ENCODE data around the gene PGBD2.
"Not testable (repeated sequence)": the region's sequence is repeated elsewhere in the genome, so short reads cannot be mapped to it uniquely, and the experiment has no call there.

Gene PGBD2

DNA sequence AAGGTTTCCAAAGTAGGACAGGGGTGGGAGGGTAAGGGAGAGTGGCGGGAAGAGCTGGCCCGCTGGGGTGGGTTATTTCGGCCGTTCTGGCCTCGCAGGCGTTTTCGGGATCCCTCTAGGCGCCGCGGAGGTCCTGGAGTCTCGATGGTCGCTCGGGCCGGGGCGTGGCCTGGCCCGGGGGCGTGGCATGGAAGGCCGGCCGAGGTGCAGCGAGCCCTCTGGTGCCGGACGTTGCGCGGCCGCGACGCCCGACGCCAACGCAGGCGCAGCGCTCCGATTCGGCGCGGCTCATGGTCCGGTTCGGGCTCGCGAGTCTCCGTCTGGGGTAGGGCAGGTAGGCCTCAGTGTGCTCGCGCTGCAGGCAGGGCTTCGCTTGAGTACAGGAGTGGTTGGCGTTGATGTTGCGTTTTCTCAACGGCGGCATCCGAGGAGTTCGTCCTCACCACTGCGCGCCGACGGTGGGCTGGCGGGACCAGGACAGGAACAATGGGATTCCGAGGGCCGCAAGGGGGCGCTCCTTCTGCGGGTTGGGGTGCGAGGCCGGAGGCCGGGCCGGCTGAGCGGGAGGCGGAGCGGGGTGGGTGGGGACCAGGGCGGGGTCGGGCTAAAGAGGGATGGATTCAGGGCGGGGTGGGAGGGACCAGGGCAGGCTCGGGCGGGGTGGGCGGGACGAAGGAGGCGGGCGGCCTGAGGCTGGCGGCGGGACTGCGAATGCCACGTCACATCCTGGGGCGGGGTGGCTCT is at the start of gene PGBD2:
Gene PGBD2 (plus strand): TSS at position 227 of the 744 bp plus-strand sequence. CDS start 7,628 bp downstream, outside the sequence.
- DNase-seq, result peak; percentile 96

DNA sequence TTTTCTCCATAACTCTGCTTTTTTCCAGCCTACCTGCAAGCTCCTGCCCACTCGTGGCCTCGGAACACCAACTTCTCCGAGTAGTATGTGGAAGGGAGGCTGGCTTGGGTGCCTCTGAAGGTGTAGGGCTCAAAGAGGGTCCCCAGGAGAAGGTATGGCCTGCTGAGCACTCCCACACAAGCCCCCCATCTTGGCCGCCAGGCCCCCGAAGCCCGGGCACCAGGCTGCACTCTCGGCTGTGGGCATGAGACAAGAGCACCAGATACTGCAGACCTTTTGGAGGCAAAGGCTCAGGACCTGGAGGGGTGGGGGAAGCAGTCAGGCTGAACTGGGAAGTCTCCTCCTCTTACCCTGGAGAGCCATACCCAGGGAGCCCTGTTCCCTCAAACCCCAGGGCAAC is 48.8 kb upstream of the PGBD2 start:
- DNase-seq, result no peak

- DNase-seq, result no peak
These were observed 48.3 kb upstream of the PGBD2 start for GRCh38 chr1:248857749-248858095.

GRCh38 chr1:248858096-248858890 is 47.7 kb upstream of the PGBD2 start:
- peak; percentile 33 for DNase-seq

- DNase-seq, result peak; percentile 97
These were observed 46.8 kb upstream of the PGBD2 start, which contains the start of gene ZNF692 for GRCh38 chr1:248858891-248859889. Gene ZNF692, minus strand, starts transcription at chr1:248859085. Its CDS starts 776 bp downstream, at chr1:248858309.

DNA sequence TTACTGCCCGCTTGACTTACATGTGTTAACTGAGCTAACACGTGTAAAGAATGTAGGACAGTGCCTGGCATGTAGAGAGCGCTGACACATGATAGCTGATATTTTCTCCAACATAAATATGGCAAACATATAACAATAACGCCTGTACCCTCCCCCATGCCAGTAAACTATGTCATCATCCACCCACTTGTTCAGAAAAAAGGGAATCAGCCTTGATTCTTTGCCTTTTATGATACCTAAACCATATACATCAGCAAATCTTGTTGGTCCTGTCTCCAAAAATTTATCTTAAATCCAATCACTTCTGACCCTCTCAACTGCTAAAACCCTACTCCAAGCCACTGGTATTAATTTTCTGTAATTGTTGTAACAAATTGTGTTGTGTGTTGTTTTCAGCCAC is 46.0 kb upstream of the PGBD2 start:
- DNase-seq, result no peak

GRCh38 chr1:248861616-248862015 is 44.4 kb upstream of the PGBD2 start:
- no peak for DNase-seq

DNA sequence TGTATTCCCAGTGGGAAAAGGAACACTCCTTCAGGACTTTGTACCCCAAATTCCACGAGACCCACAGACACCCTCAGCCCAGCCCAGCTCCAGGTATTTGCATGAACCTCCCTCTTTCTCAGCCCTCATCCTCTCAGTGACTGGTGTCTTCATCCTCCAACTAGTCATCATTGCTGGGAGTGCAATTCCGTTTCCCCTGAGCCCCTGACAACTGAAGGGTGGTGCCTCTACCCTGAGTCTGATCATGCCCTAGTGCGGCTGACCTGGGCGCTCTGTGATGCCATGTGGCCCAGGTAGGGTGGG is 43.4 kb upstream of the PGBD2 start:
- DNase-seq, result no peak

DNA sequence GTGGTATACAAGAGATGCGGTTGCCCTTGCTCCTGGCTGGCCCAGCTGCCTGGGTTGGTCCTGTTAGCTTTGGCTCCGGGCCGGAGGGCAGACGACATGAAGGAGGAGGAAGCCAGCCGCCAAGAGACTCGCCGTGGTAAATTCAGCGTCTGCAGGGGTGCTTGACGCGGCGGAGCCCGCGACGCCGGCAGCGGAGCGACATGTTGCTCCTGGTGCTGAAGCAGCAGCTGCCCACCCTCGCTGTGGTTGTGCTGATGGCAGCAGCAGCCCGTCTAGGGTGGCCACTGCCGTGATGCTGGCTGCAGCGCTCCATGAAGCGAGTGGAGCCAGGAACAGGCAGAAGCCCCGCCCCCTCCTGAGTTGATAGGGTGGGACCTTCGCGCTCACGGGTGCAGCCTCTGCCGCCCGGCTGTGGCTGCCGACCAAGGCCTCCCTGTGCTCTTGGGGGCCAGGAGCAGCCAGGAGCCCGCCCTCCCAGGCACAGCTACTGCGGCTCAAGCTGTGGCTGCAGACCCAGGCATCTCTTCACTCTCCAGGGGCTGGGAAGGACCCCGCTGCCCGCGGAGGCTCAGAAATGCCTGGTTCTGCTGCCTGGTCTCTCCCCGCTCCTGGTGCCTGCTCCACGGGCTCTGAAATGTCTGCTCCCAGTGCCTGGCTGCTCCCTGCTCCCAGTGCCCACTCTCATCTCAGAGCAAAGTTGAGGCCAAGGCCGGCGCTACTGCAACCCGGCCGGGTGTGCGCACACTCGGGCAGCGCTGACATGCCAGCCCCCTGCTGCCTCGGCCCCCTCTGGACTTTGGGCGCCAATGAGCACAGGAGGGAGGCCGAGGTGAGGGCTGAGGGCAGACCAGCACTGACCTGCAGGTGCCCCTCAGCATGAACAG is 42.8 kb upstream of the PGBD2 start:
- DNase-seq, result peak; percentile 82

GRCh38 chr1:248871837-248872401 is 34.1 kb upstream of the PGBD2 start:
- no peak for DNase-seq

- DNase-seq, result peak; percentile 64
These were observed 33.2 kb upstream of the PGBD2 start for GRCh38 chr1:248872752-248873408.

DNA sequence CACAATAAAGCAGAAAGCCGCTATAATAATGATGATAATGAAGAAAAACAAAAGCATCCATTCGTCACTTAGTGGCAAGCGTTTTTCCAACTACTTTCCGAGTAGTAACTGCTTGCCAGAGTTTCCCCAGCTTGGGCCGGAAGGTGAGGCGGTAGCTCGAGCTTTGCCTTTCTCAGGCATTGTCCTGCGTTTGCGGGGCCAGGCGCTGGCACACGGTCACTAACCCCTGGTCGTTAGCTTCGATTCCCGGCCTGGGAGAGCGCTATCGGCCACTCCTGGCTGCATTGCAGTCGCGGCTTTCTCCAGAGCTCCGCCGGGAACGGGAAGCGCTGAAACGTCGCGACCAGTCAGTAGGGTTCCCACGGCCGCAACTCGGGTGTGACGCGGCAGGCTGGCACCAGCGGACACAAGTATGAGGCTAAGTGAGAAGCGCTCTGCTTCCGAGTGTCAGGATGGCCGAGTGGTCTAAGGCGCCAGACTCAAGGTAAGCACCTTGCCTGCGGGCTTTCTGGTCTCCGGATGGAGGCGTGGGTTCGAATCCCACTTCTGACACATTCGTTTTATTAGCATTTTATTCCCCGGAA is 32.5 kb upstream of the PGBD2 start:
- peak; percentile 92 for DNase-seq

DNA sequence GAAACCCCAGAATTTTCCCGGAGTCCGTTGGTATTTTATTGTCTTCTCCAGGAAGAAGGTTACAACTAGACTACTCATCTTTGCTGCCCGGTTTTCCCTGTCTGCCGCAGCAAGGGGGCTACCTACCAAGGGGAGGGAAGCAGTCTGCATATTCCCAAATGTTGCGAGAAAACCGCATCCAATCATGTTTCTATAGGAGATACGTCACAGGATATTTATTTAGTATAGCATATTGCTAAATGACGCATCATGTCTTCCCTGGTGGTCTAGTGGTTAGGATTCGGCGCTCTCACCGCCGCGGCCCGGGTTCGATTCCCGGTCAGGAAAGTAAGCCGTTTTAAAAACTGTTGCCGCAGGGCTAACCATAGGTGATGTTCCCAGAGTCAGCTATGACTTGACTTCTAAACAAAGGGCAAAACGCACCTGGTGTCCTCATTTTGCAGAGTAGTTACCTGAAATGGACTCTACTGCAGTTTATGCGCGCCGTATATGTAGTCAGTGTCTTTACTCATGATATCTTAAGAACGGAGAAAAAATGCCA is 32.0 kb upstream of the PGBD2 start:
- DNase-seq, result peak; percentile 82

- DNase-seq, result no peak
These were observed 24.8 kb upstream of the PGBD2 start for GRCh38 chr1:248881261-248881660.

- not testable (repeated sequence) for DNase-seq
These were observed 23.6 kb upstream of the PGBD2 start for GRCh38 chr1:248882427-248882826.

DNA sequence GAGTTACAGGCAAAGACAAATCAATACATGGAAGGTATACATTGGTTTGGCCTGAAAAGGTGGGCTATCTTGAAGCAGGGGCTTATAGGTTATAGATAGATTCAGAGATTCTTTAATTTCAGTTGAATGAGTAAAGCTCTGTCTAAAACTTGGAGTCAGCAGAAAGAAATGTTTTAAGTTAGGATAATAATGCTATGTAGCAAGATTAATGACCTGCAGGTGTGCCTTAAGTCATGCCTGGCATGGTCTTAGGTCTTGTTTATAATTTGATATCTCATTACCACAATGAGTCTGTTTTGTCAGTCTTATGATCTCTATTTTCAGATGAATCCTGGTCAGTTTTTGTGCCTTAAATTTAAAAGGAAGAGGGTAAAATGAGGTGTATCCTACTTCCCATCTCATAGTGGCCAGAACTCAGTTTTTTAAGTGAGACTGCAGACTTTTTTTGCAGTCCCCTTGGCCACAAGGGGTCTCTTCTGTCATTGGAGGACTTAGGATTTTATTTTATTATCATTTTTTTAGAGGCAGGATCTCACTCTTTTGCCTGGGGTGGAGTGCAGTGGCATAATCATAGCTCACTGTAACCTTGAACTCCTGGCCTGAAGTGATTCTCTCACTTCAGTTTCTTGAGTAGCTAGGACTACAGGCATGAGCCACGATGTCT is 21.3 kb upstream of the PGBD2 start:
- DNase-seq, result no peak

- DNase-seq, result no peak
These were observed 20.4 kb upstream of the PGBD2 start for GRCh38 chr1:248885646-248886045.

DNA sequence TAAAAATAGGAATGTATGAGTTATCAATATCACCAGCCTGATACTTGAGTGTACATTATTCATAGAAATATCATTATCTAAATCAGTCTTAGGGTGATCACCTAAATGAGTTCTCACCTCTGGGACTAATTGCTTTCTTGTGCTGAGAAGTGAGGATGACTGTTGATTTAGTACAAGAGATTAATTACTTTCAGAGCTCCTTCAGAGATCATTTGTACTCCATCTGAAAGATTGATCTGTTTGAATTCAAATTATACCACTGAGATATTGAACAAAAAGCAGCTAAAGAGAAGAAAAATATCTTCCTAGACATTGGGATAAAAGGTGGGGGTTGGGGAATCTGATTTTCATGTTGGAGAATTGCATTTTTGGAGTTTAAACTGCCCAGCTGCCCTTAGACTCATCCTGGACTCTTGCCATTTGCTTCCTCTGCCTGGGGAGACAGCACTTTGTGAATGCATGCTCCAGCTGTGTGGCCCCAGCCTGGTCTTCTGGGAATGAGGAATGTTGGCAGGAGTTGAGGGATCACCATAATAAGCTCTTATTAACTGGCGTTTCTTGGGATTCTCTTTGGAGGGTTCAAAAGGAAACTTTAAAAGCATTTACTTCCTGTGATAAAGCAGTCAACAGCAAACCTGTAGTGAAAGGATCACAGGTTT is 19.7 kb upstream of the PGBD2 start:
- DNase-seq, result no peak

DNA sequence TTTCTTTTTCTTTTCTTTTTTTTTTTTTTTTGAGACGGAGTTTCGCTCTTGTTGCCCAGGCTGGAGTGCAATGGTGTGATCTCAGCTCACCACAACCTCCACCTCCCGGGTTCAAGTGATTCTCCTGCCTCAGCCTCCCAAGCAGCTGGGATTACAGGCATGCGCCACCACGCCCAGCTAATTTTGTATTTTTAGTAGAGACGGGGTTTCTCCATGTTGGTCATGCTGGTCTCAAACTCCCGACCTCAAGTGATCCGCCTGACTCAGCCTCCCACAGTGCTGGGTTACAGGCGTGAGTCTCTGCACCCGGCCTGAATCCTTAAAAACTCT is 16.2 kb upstream of the PGBD2 start:
- not testable (repeated sequence) for DNase-seq

Data from stimulated activated CD4-positive, alpha-beta T cell treated with anti-CD3 and anti-CD28 coated beads, Interleukin-4, amount 100 ng/mL, for 1 hour (primary cell).